D721Med (cell line): ENCODE measurements around the gene HPN.
"Not testable (repeated sequence)": the region's sequence is repeated elsewhere in the genome, so short reads cannot be mapped to it uniquely, and the experiment has no call there.

Source experiments
- DNase-seq: peaks from one replicate; pipeline ENCODE4 v3.0.0; 2011; ENCODE audit warnings: low spot score; ENCODE audit not compliant: insufficient read length
- FAIRE-seq: peaks from 2 replicates; lab custom pipeline; 2011; peaks lifted over from hg19 to GRCh38; lab: Jason Lieb, UNC
- CTCF ChIP-seq: IDR thresholded peaks from 2 replicates; pipeline ENCODE4 v1.5.1; 2012; ENCODE audit warnings: mild to moderate bottlenecking, control low read depth; ENCODE audit not compliant: insufficient read depth; ENCODE audit errors: missing control alignments

Gene HPN

GRCh38 chr19:35048911-35049411, 7.4 kb downstream of the HPN start:
- no peak for FAIRE-seq
- DNase-seq = no peak
- no peak for TF ChIP-seq CTCF

- no peak for TF ChIP-seq CTCF
- FAIRE-seq (no peak), DNase-seq (no peak)
Measured at GRCh38 chr19:35049456-35049855, 7.9 kb downstream of the HPN start.

GRCh38 chr19:35050662-35051061, 9.1 kb downstream of the HPN start:
- not testable (repeated sequence) for FAIRE-seq

GRCh38 chr19:35051268-35051667, 9.7 kb downstream of the HPN start:
- DNase-seq, FAIRE-seq: not testable (repeated sequence)

More at GRCh38 chr19:35050662-35051061, 9.1 kb downstream of the HPN start:
- not testable (repeated sequence) for DNase-seq

- no peak for TF ChIP-seq CTCF
- no peak for DNase-seq
- FAIRE-seq = no peak
Measured at GRCh38 chr19:35051796-35052195, 10.3 kb downstream of the HPN start.

GRCh38 chr19:35052599-35053190, 11.2 kb downstream of the HPN start:
- no peak for TF ChIP-seq CTCF
- DNase-seq (no peak), FAIRE-seq (no peak)

GRCh38 chr19:35053667-35054293, 12.3 kb downstream of the HPN start:
- FAIRE-seq (no peak), DNase-seq (no peak)
- TF ChIP-seq CTCF = no peak

- FAIRE-seq (no peak), DNase-seq (no peak)
- TF ChIP-seq CTCF = no peak
Measured at GRCh38 chr19:35054626-35055025, 13.1 kb downstream of the HPN start.
